HG03060 (cell line): Measurements from ENCODE around the gene S100A5.
"Not testable (repeated sequence)": the region's sequence is repeated elsewhere in the genome, so short reads cannot be mapped to it uniquely, and the experiment has no call there.

Experiments used
- ATAC-seq: cut with Tn5 transposase; IDR thresholded peaks from one replicate; pipeline ENCODE4 v1.9.1; 2021; ENCODE audit warnings: low read depth, moderate number of reproducible peaks; ENCODE audit not compliant: unreplicated experiment

S100A5 gene

DNA sequence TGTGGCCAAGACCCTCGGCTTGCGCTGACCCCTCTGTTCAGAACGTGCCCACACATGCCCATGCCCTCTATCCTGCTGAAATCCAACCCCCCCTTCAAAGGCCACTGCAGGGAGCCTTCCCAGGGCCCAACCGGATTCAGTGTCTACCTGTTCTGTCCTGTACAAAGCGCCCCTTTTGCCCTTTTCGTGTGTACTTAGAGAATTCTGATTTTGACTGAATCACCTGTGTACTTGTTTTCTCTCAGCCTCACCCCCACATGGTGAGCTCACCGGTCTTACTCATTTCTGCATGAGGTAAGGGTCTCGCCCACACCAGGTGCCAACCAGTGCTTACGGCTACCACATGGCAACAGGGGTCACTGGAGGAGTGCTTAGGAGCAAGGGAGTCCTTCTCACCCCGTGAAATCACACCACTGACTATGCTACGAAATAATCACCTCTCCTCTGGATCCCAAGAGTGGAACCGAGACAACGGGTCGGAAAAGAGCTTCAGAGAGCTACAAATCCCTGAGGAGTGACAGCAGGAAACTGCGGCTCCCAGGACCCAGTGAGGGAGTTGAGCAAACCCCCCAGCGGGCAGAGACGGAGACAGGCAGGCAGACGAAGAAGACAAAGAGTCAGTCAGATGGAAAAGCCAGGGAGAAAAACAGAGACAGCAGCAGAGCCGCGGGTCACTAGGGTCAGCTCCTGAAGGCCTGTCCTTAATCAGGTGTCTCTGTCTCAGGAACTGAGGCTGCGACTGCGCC lies 27.1 kb upstream of the S100A5 start:
- no peak for ATAC-seq

DNA sequence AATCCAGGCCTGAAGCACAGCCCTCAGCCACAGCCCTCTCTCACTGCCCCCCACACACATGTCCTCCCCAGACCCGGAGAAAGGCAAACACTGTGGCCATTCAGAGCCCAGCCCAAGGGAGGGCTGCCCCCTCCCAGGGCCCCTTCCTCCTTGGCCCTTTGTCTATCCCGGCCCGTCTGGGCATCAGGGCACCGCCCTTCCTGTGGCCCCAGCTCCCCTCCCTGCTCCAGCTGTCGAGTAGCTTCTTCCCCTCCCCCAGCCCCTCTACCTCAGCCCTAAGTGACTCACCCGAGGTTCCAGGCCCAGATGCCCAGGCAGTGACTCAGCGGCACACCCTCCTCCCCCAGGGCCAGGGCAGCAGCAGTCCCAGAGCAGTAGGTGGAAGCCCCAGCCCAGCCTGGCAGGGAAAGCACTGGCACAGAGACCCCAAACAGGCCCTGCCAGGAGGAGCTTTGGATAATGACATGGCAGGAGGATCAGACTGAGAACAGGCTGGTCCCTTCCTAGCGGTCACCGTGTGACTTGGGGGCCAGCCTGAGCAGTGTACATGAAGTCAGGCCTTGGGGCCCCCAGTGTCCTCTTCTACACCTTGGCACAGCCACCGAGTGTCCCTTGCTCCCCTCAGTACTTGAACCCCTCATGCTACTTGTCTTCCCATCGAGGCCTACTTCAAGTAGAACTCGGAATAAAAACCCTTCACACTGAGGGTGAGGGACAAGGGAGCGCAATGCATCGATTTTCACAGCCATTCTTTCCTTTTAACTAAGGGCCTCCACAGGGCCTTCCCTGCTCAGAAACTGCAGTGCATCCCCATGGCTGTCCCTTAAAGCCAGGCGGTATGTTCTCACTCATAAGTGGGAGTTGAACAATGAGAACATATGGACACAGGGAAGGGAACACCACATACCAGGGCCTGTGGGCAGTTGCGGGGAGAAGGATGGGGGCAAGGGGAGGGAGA lies 26.0 kb upstream of the S100A5 start:
- no peak for ATAC-seq

DNA sequence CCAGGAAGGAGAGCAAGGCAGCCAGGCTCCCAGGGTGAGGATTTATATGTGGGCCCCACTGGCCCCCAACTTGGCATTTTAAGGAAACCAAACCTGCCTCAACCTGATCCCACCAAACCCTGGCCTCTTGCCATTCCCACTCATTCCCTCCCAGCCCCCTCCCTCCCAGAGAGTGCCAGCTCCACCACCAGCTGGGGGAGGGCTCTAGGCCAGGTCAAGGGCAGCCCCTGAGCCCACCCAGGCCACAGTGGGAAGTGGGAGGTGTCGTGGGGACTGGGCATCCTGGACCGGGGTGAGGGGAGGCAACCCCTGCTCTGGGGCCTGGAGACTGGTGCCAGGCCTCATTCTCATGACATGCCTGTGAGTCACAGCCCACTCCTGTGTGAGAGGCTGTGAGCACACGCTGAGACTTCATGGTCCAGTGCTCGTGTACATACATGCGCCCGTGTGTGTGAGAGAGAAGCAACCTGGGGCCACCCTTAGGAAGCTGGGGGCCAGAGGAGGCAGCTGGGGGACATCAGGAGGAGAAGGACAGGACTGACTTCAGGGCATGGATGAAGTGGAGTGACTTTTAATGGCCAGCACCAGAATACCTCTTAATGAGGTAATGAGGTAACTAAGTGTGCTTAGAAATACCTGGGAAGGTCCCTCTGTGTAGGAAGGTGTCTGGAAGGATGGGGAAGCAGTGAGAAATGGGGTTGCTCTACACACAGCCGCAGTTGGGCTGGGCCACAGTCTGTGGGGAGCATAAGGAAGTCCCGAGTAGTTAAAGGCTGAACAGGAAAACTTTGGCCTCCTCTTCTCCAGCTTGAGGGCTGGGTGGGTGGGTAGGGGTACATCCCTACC lies 25.0 kb upstream of the S100A5 start, which contains the start of gene S100A2:
S100A2 (minus strand) TSS at position 316 of the 846 bp plus-strand sequence. CDS start 1,967 bp downstream, outside the sequence.
- ATAC-seq, result no peak

DNA sequence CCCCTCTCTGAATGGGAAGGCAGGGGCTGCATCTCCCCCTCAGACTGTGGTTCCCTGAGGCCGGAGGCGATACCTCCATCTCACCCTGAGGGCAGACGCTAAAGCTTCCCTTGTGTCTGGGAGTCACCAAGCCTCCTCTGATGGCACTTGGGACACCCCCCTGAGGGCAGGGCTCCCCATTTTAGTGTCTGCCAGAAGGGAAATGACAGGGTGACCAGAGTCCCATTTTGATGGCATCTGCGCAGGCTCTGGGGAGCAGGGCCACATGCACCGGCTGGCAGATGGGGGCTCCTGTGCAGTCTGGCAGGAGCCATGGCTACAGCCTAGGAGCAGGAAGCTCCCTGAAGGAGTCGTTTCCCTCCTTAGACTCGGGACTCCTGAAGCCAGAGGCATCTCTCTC lies 23.3 kb upstream of the S100A5 start:
- ATAC-seq, result no peak

DNA sequence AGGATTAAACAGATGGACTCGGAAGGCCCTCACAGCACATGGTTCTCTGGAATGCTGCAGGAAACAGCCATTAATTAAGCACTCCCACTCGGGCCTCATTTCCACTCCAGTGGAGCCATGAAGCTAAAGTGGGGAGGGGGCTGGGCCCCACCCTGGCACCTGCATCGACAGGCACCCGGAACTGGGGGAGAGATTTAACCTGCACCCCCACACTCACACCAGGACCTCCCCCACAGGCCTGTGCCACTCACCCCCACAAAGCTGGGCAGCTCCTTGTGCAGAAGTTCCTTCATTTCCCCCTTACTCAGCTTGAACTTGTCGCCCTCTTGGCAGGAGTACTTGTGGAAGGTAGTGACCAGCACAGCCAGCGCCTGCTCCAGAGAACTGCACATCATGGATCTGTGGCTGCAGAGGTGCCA lies 22.8 kb upstream of the S100A5 start:
- no peak for ATAC-seq

DNA sequence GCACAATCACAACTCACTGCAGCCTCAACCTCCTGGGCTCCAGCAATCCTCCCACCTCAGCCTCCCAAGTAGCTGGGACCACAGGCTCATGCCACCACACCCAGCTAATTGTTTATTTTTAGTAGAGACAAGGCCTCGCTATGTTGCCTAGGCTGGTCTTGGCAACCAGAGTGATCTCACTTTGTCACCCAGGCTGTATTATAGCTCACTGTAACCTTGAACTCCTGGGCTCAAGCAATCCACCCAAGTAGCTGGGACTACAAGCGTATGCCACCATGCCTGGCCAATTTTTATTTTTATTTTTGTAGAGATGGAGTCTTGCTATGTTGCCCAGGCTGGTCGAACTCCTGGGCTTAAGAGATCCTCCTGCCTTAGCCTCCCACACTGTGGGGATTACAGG lies 21.3 kb upstream of the S100A5 start:
- not testable (repeated sequence) for ATAC-seq

DNA sequence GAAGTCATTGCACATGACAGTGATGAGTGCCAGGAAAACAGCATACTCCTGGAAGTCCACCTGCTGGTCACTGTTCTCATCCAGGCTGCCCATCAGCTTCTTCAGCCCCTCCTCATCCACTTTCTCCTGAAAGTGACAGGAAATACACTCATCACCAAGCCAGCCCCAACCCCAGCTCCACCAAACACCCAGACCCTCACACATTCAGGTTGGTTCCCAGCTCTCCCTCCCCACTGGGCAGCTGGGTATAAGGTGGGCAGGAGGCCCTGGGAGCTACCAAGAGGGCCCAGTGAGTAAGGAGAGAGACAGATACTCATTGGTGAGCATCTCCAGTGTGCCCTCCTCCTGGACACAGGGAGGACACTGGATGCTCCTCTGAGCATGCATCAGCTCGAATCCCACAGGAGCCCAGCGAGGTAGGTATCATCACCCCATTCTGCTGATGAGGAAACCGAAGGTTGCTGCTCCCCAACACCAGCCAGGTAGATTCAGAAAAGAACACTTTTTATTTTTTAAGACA lies 20.8 kb upstream of the S100A5 start:
- ATAC-seq, result no peak

DNA sequence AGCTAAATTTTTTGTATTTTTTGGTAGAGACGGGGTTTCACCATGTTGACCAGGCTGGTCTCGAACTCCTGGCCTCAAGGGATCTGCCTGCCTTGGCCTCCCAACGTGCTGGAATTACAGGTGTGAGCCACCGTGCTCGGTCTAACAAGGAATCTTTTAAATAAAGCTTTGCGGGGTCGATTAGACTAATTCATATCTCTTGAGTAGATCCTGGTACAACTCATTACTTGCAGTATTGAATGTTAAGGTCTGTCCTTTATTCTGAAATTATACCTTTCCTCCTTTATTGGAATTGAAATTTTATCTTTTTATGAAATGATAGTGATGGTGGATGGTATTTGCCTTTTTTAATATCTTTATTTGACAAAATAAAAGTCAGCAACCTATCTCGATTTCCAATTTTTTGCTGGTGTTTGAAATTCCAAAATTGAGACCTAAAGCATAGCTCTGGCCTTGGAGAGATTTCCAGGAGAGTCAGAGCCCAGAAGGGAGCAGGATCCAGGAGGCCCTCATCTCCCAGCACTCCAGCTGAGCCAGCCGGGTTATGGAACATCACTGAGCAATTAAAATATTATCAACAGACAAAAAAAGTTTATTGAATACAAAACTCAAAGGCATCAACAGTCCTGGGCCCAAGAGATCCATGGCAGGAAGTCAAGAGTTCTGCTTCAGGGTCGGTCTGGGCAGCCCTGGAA lies 20.2 kb upstream of the S100A5 start:
- ATAC-seq, result no peak

DNA sequence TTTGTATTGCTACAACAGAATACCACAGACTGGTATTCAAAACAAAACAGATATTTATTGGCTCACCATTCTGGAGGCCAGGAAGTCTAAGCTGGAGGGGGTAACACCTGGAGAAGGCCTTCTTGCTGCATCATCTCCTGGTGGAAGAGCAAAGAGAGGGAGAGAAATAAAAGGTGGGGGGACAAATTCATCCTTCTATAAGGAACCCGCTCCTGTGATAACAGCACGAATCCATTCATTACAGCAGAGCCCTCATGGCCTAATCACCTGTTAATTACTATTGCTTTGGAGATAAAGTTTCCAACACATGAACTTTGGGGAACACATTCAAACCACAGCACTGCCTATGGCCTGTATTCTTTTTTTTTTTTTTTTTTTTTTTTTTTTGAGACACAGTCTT lies 19.5 kb upstream of the S100A5 start:
- ATAC-seq, result no peak

DNA sequence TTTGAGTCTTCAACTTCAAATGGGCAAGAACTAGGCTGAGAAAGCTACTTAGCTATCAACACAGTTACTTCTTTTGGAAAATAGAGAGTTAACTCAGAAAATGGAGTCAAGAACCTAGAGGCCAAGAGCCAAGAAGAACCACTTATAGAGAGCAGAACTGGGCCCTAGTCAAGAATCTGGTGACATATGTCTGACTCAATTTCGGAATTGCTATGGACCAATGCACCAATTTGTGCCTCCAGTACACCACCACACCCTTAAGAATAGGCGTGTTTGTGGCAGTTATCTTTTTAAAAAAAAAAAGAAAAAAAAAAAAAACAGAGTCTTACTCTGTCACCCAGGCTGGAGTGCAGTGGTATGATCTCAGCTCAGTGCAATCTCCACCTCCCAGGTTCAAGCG lies 17.1 kb upstream of the S100A5 start:
- ATAC-seq, result no peak

DNA sequence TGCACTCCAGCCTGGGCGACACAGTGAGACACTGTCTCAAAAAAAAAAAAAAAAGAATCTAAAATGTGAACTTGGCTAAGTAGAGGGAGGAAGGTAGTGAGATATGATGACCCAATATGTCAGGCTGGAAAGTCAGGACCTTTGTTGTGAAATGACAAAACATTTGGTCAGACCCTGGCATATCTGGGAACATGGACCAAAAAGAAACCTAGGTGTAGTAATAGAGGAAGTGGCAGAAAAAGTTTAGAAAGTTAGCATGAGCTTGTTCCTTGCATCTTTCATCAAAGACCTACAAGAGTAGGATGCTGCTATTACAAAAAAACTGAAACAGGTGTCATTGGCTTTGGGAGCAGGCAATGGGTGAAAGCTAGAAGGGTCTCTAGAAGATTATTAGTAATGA lies 15.6 kb upstream of the S100A5 start:
- ATAC-seq, result no peak

DNA sequence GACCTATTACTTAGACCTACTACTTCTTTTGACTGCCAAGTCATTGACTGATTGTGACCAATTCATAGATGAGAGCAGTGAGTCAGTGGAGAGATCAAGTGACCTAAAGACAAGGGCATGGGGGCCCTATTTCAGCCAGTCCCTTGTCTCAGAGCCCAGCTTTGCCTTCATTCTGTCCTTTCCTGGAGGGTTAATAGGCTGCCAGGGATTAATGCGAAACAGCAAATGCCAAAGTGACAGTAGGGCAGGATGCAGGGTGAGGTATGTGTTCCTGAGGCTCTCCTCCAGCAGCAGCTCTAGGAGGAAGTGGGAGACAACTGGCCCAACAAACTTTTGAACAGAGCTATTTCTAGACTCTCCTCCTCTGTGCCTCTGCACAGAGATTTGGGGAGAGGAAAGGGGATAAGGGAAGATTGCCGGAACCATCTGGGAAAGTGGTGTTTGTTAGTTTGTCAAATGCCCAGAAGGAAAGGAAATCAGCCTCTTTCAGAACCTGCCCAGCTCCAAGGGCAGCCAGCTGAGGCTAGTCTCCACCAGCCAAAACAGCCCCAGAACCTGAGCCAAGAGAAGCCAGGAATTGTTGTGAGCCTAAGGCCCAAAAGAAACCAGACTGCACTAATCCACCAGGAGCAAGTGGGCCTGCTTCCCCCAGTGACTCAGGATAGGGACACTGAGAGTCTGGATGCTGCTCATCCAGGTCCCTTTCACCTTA lies 13.3 kb upstream of the S100A5 start:
- ATAC-seq, result no peak

DNA sequence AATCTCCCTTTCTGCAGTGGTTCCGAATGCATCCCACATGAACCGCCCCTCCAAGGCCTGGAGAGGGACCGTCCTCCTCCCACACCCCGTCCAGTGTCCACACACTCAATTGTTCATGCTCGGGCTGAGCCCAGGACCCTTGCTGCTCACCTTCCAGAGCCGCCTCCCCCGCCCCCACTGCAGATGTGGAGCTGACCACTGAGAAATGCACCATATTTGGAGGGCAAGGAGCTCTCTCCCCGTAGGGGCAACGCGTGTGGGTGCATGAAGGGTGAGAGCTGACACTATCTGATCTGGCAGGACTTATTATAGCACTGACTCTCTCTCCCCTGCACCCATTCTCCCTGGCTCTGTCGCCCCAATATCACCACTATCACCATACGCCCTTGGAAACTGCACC lies 12.4 kb upstream of the S100A5 start:
- ATAC-seq, result no peak

DNA sequence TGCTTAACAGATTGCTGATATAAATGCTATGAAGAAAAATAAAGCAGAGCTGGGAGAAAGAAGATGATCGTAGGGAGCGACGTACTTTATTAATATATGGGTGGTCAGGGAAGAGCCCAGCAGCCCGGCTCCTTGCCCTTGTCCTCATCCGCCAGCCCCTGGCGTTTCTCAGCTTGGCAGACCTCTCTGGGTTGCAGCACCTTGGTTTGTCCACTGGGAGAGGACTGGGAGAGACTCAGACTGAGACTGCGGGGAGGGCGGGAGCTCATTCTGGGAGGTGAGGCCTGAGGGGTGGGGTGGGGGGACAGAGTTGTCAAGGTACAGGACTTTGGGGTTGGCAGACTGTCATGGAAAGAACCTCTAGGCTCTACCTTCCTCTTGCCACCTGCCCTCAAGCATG lies 11.6 kb upstream of the S100A5 start:
- no peak for ATAC-seq

DNA sequence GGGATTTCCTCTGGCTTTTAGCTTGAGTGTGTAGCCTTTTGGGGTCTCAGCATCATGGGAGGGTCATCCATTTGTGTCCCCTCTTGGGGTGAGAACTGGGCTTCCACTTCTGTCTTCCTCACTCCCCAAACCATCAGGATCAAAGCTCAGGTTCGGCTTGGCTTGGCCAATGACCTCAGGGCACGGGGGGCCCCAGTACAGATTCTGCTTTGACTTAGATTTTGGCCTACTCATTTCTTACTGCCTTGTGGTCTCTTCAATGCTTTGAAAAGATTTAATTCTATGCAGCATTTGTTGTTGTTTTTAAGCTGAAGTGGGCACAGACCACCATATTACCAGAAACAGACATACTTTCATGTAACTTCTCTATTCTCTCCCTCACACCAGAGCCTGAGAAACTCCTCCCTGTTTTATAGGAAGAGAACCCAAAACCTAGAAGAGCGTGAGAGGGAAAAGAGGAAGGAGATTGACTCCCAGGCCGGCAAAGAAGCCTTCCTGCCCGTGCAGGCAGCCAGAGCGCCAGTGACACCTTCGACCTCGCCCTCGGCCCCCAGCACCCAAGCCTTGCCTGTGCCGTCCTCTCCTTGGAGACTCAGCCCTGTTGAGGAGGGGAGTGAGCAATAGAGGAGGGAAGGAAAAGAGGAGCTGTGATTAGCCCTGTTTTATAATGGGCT lies 10.2 kb upstream of the S100A5 start:
- no peak for ATAC-seq

DNA sequence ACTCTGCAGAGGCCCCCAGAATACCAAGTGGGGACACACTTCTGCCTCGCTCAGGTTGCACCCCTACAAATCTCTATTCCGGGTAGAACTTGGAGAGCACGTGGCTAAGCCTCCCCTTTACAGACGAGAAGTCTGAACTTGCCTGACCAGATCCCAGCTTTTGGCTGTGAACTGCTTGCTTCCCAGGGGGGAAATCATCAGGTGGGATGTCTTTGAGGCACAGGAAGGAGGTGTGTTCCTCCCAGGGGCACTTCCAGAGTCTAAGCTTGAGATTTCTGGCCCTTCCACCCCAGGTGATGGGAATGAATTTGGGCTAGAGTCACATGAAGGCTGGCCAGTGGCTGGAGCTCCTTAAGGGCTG lies 9.6 kb upstream of the S100A5 start:
- no peak for ATAC-seq

DNA sequence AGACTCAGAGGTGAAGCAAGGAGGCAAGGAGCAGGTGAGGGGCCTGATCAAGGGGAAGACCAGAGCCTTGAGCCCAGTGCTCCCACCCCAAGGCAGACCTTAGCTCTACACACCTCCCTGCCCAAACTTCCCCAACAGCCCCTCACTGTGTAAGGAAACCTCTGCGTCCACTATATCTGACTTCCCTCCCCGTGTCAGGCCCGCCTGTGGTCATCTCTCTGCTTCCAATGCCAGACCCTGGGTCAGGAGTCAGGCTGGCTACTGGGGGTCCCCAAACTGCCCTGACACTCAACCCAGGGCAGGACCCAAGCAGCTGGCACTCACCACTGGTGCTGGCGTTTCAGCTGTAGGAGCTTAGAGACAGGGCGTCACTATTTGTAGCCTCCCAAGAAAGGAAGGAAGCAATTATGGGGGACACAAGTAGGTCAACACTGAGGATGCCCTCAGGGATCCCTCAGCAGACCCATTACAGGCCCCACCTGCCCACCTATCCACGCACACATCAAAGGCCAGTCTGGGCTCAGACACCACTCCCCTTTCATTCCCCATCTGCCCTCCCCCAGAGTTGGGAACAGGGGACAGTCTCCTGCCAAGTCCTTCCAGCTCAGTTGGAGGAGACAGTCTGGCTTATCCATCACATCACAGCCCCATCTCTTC lies 9.1 kb upstream of the S100A5 start:
- no peak for ATAC-seq
